Activated CD4-positive, alpha-beta T cell treated with anti-CD3 and anti-CD28 coated beads, Interleukin-2, amount 10 ng/mL, durations not matched to agents 24 days and 14 days (primary cell): Measurements from ENCODE around the gene OPCML. TPM values are rescaled to one million over a fixed set of nuclear protein-coding genes. Genes with fewer than 3 reads are reported as not detected.

ENCODE experiments used
- DNase-seq: peaks from one replicate; pipeline ENCODE4 v3.0.0; 2022
- H3K27ac Mint-ChIP-seq: one replicate; pipeline ENCODE4 v1.8.0; 2022; ENCODE audit warnings: mild to moderate bottlenecking, mixed read lengths
- H3K27me3 Mint-ChIP-seq: one replicate; pipeline ENCODE4 v1.8.0; 2022; ENCODE audit warnings: mixed read lengths
- H3K36me3 Mint-ChIP-seq: one replicate; pipeline ENCODE4 v1.8.0; 2022; ENCODE audit warnings: low read depth, mild to moderate bottlenecking, mixed read lengths
- H3K4me1 Mint-ChIP-seq: one replicate; pipeline ENCODE4 v1.8.0; 2021; ENCODE audit warnings: mixed read lengths
- H3K4me3 Mint-ChIP-seq: one replicate; pipeline ENCODE4 v1.8.0; 2022; ENCODE audit warnings: mild to moderate bottlenecking, moderate library complexity, mixed read lengths
- H3K9me3 Mint-ChIP-seq: one replicate; pipeline ENCODE4 v1.8.0; 2021; ENCODE audit warnings: mixed read lengths
- intact Hi-C: fragments of 100-400 bp; cut with micrococcal nuclease; formaldehyde crosslinking; loops from one replicate; pipeline ENCODE4 v1.15.1; 2023
- total RNA-seq: library from RNA; stranded (reverse); gene quantifications from 2 replicates; pipeline ENCODE4 v1.2.3, GENCODE V29; 2022

Gene OPCML
- total RNA-seq, 1 donor from 2014 or later, result not detected

- H3K27me3 Mint-ChIP-seq, result no peaks in the 10 kb centered on the region
- DNase-seq, result no peak
- no peaks in the 10 kb centered on the region for H3K36me3 Mint-ChIP-seq
- intact Hi-C loops, result no loop called here
- peaks cover 12% of the 10 kb centered on the region for H3K9me3 Mint-ChIP-seq
- no peak overlapping the region for H3K27ac Mint-ChIP-seq
- no peaks in the 10 kb centered on the region for H3K4me1 Mint-ChIP-seq
- H3K4me3 Mint-ChIP-seq, result no peak overlapping the region
Observed at GRCh38 chr11:132451942-132452601, 1080.2 kb downstream of the OPCML start.

- Mint-ChIP-seq H3K36me3 (no peaks in the 10 kb centered on the region), H3K4me1 (no peaks in the 10 kb centered on the region), H3K27ac (no peak overlapping the region), H3K4me3 (no peak overlapping the region), H3K9me3 (peaks cover 12% of the 10 kb centered on the region), H3K27me3 (no peaks in the 10 kb centered on the region)
- DNase-seq, result no peak
- intact Hi-C loops, result no loop called here
Observed at GRCh38 chr11:132450631-132451030, 1081.7 kb downstream of the OPCML start.

- H3K9me3 Mint-ChIP-seq, result peaks cover 12% of the 10 kb centered on the region
- no peak overlapping the region for H3K4me3 Mint-ChIP-seq
- intact Hi-C loops, result no loop called here
- H3K4me1 Mint-ChIP-seq, result no peaks in the 10 kb centered on the region
- no peaks in the 10 kb centered on the region for H3K27me3 Mint-ChIP-seq
- H3K36me3 Mint-ChIP-seq, result no peaks in the 10 kb centered on the region
- H3K27ac Mint-ChIP-seq, result no peak overlapping the region
- DNase-seq, result no peak
Observed at GRCh38 chr11:132448334-132448995, 1083.8 kb downstream of the OPCML start.

- no peaks in the 10 kb centered on the region for H3K27me3 Mint-ChIP-seq
- no peak overlapping the region for H3K4me3 Mint-ChIP-seq
- no peaks in the 10 kb centered on the region for H3K4me1 Mint-ChIP-seq
- peaks cover 7% of the 10 kb centered on the region for H3K9me3 Mint-ChIP-seq
- H3K27ac Mint-ChIP-seq, result no peak overlapping the region
- DNase-seq, result no peak
- H3K36me3 Mint-ChIP-seq, result no peaks in the 10 kb centered on the region
- intact Hi-C loops, result no loop called here
Observed at GRCh38 chr11:132447761-132448160, 1084.5 kb downstream of the OPCML start.

- intact Hi-C loops, result no loop called here
- DNase-seq, result no peak
- Mint-ChIP-seq H3K9me3 (peaks cover under 1% of the 10 kb centered on the region), H3K36me3 (no peaks in the 10 kb centered on the region), H3K4me1 (no peaks in the 10 kb centered on the region), H3K27me3 (no peaks in the 10 kb centered on the region), H3K27ac (no peak overlapping the region), H3K4me3 (no peak overlapping the region)
Observed at GRCh38 chr11:132445859-132446291, 1086.4 kb downstream of the OPCML start.

- H3K9me3 Mint-ChIP-seq, result peaks cover under 1% of the 10 kb centered on the region
- DNase-seq, result no peak
- no peak overlapping the region for H3K4me3 Mint-ChIP-seq
- H3K4me1 Mint-ChIP-seq, result no peaks in the 10 kb centered on the region
- no peaks in the 10 kb centered on the region for H3K27me3 Mint-ChIP-seq
- no peaks in the 10 kb centered on the region for H3K36me3 Mint-ChIP-seq
- intact Hi-C loops, result no loop called here
- H3K27ac Mint-ChIP-seq, result no peak overlapping the region
Observed at GRCh38 chr11:132444911-132445310, 1087.4 kb downstream of the OPCML start.

- Mint-ChIP-seq H3K9me3 (peaks cover 3% of the 10 kb centered on the region), H3K36me3 (no peaks in the 10 kb centered on the region), H3K4me3 (no peak overlapping the region), H3K4me1 (no peaks in the 10 kb centered on the region), H3K27ac (no peak overlapping the region), H3K27me3 (no peaks in the 10 kb centered on the region)
- no peak for DNase-seq
- intact Hi-C loops, result no loop called here
Observed at GRCh38 chr11:132439711-132440255, 1092.5 kb downstream of the OPCML start.

GRCh38 chr11:132438418-132438817, 1093.9 kb downstream of the OPCML start:
- DNase-seq, result no peak
- Mint-ChIP-seq H3K4me1 (no peaks in the 10 kb centered on the region), H3K9me3 (peaks cover 3% of the 10 kb centered on the region), H3K4me3 (no peak overlapping the region), H3K27me3 (no peaks in the 10 kb centered on the region), H3K27ac (no peak overlapping the region), H3K36me3 (no peaks in the 10 kb centered on the region)
- intact Hi-C loops, result no loop called here

- H3K27me3 Mint-ChIP-seq, result no peaks in the 10 kb centered on the region
- peaks cover 3% of the 10 kb centered on the region for H3K9me3 Mint-ChIP-seq
- H3K36me3 Mint-ChIP-seq, result no peaks in the 10 kb centered on the region
- no peaks in the 10 kb centered on the region for H3K4me1 Mint-ChIP-seq
- intact Hi-C loops, result no loop called here
- no peak overlapping the region for H3K4me3 Mint-ChIP-seq
- DNase-seq, result no peak
- no peak overlapping the region for H3K27ac Mint-ChIP-seq
Observed at GRCh38 chr11:132430429-132431062, 1101.8 kb downstream of the OPCML start.

- Mint-ChIP-seq H3K4me1 (no peaks in the 10 kb centered on the region), H3K9me3 (peaks cover 3% of the 10 kb centered on the region), H3K4me3 (no peak overlapping the region), H3K27ac (no peak overlapping the region), H3K27me3 (no peaks in the 10 kb centered on the region), H3K36me3 (no peaks in the 10 kb centered on the region)
- intact Hi-C loops, result no loop called here
- DNase-seq, result no peak
Observed at GRCh38 chr11:132429685-132430084, 1102.6 kb downstream of the OPCML start.

- H3K4me1 Mint-ChIP-seq, result no peaks in the 10 kb centered on the region
- H3K9me3 Mint-ChIP-seq, result no peaks in the 10 kb centered on the region
- no peak overlapping the region for H3K27ac Mint-ChIP-seq
- H3K27me3 Mint-ChIP-seq, result no peaks in the 10 kb centered on the region
- DNase-seq, result no peak
- intact Hi-C loops, result no loop called here
- H3K36me3 Mint-ChIP-seq, result no peaks in the 10 kb centered on the region
- H3K4me3 Mint-ChIP-seq, result no peak overlapping the region
Observed at GRCh38 chr11:132427611-132428010, 1104.7 kb downstream of the OPCML start.

- DNase-seq, result no peak
- Mint-ChIP-seq H3K36me3 (no peaks in the 10 kb centered on the region), H3K9me3 (no peaks in the 10 kb centered on the region), H3K4me3 (no peak overlapping the region), H3K27me3 (no peaks in the 10 kb centered on the region), H3K4me1 (no peaks in the 10 kb centered on the region), H3K27ac (no peak overlapping the region)
- intact Hi-C loops, result no loop called here
Observed at GRCh38 chr11:132424433-132424832, 1107.9 kb downstream of the OPCML start.

GRCh38 chr11:132423266-132423665, 1109.0 kb downstream of the OPCML start:
- no peak for DNase-seq
- Mint-ChIP-seq H3K27ac (no peak overlapping the region), H3K36me3 (no peaks in the 10 kb centered on the region), H3K9me3 (no peaks in the 10 kb centered on the region), H3K4me3 (no peak overlapping the region), H3K4me1 (no peaks in the 10 kb centered on the region), H3K27me3 (no peaks in the 10 kb centered on the region)
- intact Hi-C loops, result no loop called here

GRCh38 chr11:132422722-132423121, 1109.6 kb downstream of the OPCML start:
- intact Hi-C loops, result no loop called here
- H3K9me3 Mint-ChIP-seq, result no peaks in the 10 kb centered on the region
- no peaks in the 10 kb centered on the region for H3K27me3 Mint-ChIP-seq
- no peak overlapping the region for H3K4me3 Mint-ChIP-seq
- H3K27ac Mint-ChIP-seq, result no peak overlapping the region
- H3K36me3 Mint-ChIP-seq, result no peaks in the 10 kb centered on the region
- DNase-seq, result no peak
- H3K4me1 Mint-ChIP-seq, result no peaks in the 10 kb centered on the region
